Prostate gland (tissue), 2 donors: ENCODE data around the gene GALNT2. TPM values are rescaled to one million over a fixed set of nuclear protein-coding genes. Genes with fewer than 3 reads are reported as not detected.

Experiments
- DNase-seq: peaks from one replicate; pipeline ENCODE4 v3.0.0-alpha.2; 2019; ENCODE audit warnings: low spot score
- H3K27ac ChIP-seq, 2 donors: fragments of 200-600 bp; sonication (generic); 2 replicates each; pipeline ENCODE4 v1.5.1; 2017 to 2019
- H3K27me3 ChIP-seq: fragments of 200-600 bp; sonication (generic); replicated peaks from 2 replicates; pipeline ENCODE4 v1.5.1; 2019; ENCODE audit not compliant: insufficient read depth
- H3K36me3 ChIP-seq, 2 donors: fragments of 200-600 bp; sonication (generic); 1 replicate in 1 of 2; 2 replicates in 1 of 2; pipeline versions ENCODE4 v1.5.1 to v1.8.1; 2017 to 2019
- H3K4me1 ChIP-seq: fragments of 200-600 bp; sonication (generic); replicated peaks from 2 replicates; pipeline ENCODE4 v1.5.1; 2019
- H3K4me3 ChIP-seq, 2 donors: fragments of 200-600 bp; sonication (generic); 2 replicates each; pipeline ENCODE4 v1.5.1; 2017 to 2019
- H3K9me3 ChIP-seq: fragments of 200-600 bp; sonication (generic); 2 replicates; pipeline ENCODE4 v1.5.1; 2017
- POLR2A ChIP-seq: fragments of 450-650 bp; IDR thresholded peaks from one replicate; pipeline ENCODE4 v1.6.1; 2016; ENCODE audit warnings: antibody characterized with exemption, mild to moderate bottlenecking
- POLR2AphosphoS5 ChIP-seq: sonication (generic); formaldehyde crosslinking; IDR thresholded peaks from one replicate; pipeline ENCODE4 v1.6.1; 2017; ENCODE audit warnings: antibody characterized with exemption
- WGBS: methylation state at CpG from one replicate; pipeline ENCODE4 v1.1.5; 2018; 5-methylcytosine and 5-hydroxymethylcytosine counted together
- intact Hi-C: fragments of 100-400 bp; cut with DNase I; formaldehyde crosslinking; loops from one replicate; pipeline ENCODE4 v1.14.2; 2022
- total RNA-seq, 2 donors: library from RNA; depleted of rRNA; stranded (reverse); fragments of >200 nt; gene quantifications; one replicate each; pipeline ENCODE4 v1.1.0, GENCODE V29; 2016
- TF ChIP-seq, protein P1 (sequence below), 4 experiments: fragments of 200-600 bp in 2 of 4; fragments of 450-650 bp in 2 of 4; sonication (generic) in 2 of 4; IDR thresholded peaks; 1 replicate in 3 of 4; 2 replicates in 1 of 4; pipeline ENCODE4 v1.5.1; 2016 to 2019; ENCODE audit warnings: antibody characterized with exemption in 4 of 4, mild to moderate bottlenecking in 2 of 4, moderate library complexity in 2 of 4

Gene GALNT2
- total RNA-seq, 2 donors from 2014 or later, result 34.1 to 125 TPM

DNA sequence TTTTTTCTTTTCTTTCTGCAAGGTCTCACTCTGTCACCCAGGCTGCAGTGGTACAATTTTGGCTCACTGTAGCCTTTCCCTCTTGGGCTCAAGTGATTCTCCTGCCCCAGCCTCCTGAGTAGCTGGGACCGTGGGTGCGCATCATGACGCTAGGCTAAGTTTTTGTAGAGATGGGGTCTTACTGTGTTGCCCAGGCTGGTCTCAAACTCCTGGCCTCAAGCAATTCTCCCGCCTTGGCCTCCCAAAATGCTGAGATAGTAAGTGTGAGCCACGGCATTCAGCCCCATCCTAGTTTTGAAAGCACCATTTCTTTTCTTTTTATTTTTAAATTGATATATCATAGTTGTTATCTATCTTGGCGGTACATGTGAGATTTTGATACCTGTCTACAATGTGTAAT, 140.6 kb downstream of the GALNT2 start:
- Histone ChIP-seq H3K4me3 (no peak overlapping the region), H3K27me3 (no peaks in the 10 kb centered on the region), H3K9me3 (no peaks in the 10 kb centered on the region), H3K27ac (no peak overlapping the region), H3K36me3 (no peaks in the 10 kb centered on the region), H3K4me1 (no peaks in the 10 kb centered on the region)
- DNase-seq, result no peak
- TF ChIP-seq POLR2AphosphoS5, result no peak
- TF ChIP-seq, protein P1, sequence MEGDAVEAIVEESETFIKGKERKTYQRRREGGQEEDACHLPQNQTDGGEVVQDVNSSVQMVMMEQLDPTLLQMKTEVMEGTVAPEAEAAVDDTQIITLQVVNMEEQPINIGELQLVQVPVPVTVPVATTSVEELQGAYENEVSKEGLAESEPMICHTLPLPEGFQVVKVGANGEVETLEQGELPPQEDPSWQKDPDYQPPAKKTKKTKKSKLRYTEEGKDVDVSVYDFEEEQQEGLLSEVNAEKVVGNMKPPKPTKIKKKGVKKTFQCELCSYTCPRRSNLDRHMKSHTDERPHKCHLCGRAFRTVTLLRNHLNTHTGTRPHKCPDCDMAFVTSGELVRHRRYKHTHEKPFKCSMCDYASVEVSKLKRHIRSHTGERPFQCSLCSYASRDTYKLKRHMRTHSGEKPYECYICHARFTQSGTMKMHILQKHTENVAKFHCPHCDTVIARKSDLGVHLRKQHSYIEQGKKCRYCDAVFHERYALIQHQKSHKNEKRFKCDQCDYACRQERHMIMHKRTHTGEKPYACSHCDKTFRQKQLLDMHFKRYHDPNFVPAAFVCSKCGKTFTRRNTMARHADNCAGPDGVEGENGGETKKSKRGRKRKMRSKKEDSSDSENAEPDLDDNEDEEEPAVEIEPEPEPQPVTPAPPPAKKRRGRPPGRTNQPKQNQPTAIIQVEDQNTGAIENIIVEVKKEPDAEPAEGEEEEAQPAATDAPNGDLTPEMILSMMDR (IDR thresholded peaks at IDR 0.05), result no peak
- TF ChIP-seq POLR2A, result no peak
- intact Hi-C loops, result loop anchor here (5.0 kb wide), 1 partner anchor 545 kb away; no protein-coding TSS in a partner anchor
- WGBS, result 98% methylated on average over 6 of the region's 6 CpGs

DNA sequence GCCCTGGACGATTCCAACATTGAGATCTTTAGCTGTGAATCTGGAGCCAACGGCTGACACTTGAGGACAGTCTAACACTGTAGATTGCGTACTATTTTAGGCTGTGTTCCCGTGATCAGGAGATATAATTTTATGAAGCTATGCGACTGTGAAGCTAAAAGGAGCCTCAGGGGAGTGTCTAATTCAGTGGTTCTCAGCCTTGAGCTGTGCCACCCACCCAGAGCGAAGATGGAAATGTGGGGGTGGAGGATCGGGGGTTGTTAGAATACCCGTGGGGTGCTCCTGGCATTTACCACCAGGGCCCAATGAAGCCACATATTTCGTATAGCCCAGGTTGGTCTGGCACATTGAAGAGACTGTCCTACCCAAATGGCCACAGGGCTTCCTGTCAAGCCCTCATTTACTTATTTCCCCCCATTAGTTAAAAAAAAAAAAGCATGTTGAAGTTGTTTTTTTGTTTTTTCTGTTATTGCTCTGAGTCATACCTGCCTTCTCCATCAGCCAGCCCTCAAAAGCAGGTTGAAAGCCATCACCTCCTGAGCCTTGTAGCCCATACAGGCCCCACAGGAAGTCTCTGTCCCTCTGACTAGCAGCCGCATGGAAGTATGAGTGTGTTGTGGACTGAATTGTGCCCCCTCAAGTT, 141.7 kb downstream of the GALNT2 start:
- Histone ChIP-seq H3K27ac (peak overlapping the region; percentile 39 to 49), H3K36me3 (no peaks in the 10 kb centered on the region), H3K4me1 (no peaks in the 10 kb centered on the region), H3K4me3 (no peak overlapping the region), H3K27me3 (no peaks in the 10 kb centered on the region), H3K9me3 (no peaks in the 10 kb centered on the region)
- no peak for TF ChIP-seq POLR2A
- no peak for TF ChIP-seq POLR2AphosphoS5
- TF ChIP-seq, protein P1 (IDR thresholded peaks at IDR 0.05), result no peak
- intact Hi-C loops, result loop anchor here (5.0 kb wide), 1 partner anchor 546 kb away; no protein-coding TSS in a partner anchor
- no peak for DNase-seq
- 41% methylated on average over 10 of the region's 10 CpGs for WGBS

DNA sequence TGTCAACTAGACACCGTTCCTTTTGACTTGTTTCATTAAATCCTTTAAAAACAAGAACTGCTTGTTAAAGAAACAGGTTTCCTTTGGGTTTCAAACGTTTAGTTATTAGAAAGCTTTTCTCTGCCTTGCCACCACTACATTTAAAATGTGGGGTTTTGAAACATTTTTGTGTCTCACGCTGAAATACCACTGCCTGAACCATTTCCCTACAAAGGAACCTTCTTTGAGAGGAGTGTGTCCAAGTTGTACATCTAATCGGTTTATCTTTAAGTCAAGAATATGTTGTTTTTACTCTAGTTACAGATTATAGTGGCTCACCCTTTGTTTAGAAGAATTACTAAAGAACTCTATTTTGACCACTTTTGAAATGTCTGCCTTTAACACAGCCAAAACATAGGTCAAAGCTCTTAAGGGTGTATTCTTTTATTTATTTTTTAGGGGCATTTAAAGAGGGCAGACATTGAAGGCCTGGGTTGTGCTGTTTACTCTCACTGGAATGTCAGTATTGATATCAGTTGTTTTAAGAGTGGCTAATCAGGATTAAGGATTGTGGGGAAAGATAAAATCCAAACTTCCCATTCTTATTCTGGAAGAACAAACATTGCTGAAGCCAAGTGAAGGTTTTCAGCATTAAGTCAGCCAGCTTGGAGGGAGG, 143.4 kb downstream of the GALNT2 start:
- no peak overlapping the region for H3K27ac ChIP-seq

DNA sequence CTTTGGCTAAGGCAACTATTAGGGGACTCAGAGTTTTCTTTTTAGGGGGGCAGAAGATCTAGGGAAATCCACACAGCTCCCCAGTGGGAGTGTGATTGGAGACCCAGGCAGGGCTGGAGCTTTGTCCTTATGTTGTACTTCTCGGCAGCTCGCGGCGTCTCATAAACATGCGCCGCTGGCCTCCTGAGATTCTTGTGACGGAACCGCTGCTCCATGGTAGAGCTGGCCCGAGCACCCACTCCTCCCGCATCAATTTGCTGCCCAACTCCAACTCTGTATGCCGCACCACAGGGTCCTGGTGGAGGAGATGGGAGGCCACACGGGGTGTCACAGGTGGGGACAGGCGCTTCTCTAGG, 143.9 kb downstream of the GALNT2 start:
- no peaks in the 10 kb centered on the region for H3K27me3 ChIP-seq
- no peak for DNase-seq
- no peak overlapping the region for H3K4me3 ChIP-seq
- 74% methylated on average over 13 of the region's 13 CpGs for WGBS
- intact Hi-C loops, result loop anchor here (5.0 to 10.0 kb wide), 2 partner anchors 94 to 144 kb away; partner anchors contain the start of gene GALNT2
- H3K36me3 ChIP-seq, result no peaks in the 10 kb centered on the region
- TF ChIP-seq, protein P1 (IDR thresholded peaks at IDR 0.05), result no peak
- TF ChIP-seq POLR2A (no peak), POLR2AphosphoS5 (no peak)
- H3K4me1 ChIP-seq, result peaks cover 7% of the 10 kb centered on the region
- no peak overlapping the region for H3K27ac ChIP-seq
- no peaks in the 10 kb centered on the region for H3K9me3 ChIP-seq

More for the DNA sequence above, 143.4 kb downstream of the GALNT2 start:
- Histone ChIP-seq H3K4me1 (peaks cover 7% of the 10 kb centered on the region), H3K4me3 (no peak overlapping the region), H3K9me3 (no peaks in the 10 kb centered on the region), H3K27me3 (no peaks in the 10 kb centered on the region), H3K36me3 (no peaks in the 10 kb centered on the region)
- TF ChIP-seq POLR2AphosphoS5 (no peak), POLR2A (no peak)
- TF ChIP-seq, protein P1 (IDR thresholded peaks at IDR 0.05), result no peak
- no peak for DNase-seq
- WGBS, result 60% methylated on average over 4 of the region's 4 CpGs
- intact Hi-C loops, result loop anchor here (5.0 to 10.0 kb wide), 2 partner anchors 94 to 143 kb away; partner anchors contain the start of gene GALNT2
